ENCODE measurements around the gene MLN. TPM values are rescaled to one million over a fixed set of nuclear protein-coding genes. Genes with fewer than 3 reads are reported as not detected.

Gene MLN
- total and polyA plus RNA-seq, 2 experiments from 2014 or later = not detected

DNA sequence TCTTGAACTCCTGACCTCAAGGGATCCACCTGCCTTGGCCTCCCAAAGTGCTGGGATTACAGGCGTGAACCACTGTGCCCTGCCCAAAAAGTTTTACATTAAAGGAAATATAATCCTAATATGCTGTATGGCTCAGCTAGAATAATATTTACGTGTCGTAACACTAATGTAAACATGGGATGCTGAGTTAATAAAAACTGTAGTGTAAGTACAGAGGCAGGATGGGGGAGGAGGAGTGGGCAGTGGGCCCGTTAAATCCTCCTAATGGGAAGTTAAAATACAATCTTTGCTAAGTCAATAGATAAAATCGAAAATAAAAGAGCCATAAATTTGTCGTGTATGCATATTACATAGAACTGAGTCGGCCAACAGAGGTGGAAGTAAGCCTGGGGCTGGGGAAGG lies 45.0 kb downstream of the MLN start:
- no peak overlapping the region for H3K27ac ChIP-seq (ENCODE audit: low read depth)
- DNase-seq (ENCODE audit: low spot score) = no peak
- H3K36me3 ChIP-seq (ENCODE audit: insufficient read depth) = no peaks in the 10 kb centered on the region
- H4K20me1 ChIP-seq (replicated peaks; ENCODE audit: insufficient read depth) = no peaks in the 10 kb centered on the region
- no peak overlapping the region for H3K4me3 ChIP-seq
- no peak overlapping the region for H2AFZ ChIP-seq
- H3K4me1 ChIP-seq (ENCODE audit: insufficient read depth) = no peaks in the 10 kb centered on the region
- no peak overlapping the region for H3K4me3 Mint-ChIP-seq
- H3K4me2 ChIP-seq = no peak overlapping the region
- H3F3A ChIP-seq (replicated peaks; ENCODE audit: low read depth) = 0 out of 2 replicates have a peak, but pooled peaks cover 3% of the 10 kb centered on the region
- no peak overlapping the region for H3K27ac Mint-ChIP-seq
- no peaks in the 10 kb centered on the region for H3K9me2 ChIP-seq (ENCODE audit: insufficient read depth)
- H3K27me3 Mint-ChIP-seq (ENCODE audit: insufficient read depth, low read depth, poor library complexity) = peaks cover 9% of the 10 kb centered on the region
- no peaks in the 10 kb centered on the region; the same call in 2 of the 3 replicates for H3K9me3 Mint-ChIP-seq
- no peaks in the 10 kb centered on the region for H3K79me2 ChIP-seq (replicated peaks; ENCODE audit: insufficient read depth)
- ATAC-seq = no peak
- no peaks in the 10 kb centered on the region; the same call in 2 of the 3 replicates for H3K36me3 Mint-ChIP-seq (ENCODE audit: low read depth)
- H3K4me1 Mint-ChIP-seq = peaks cover 9% of the 10 kb centered on the region; the same call in 2 of the 3 replicates
- no peaks in the 10 kb centered on the region for H3K27me3 ChIP-seq (ENCODE audit: insufficient read depth)
- TF ChIP-seq ZNF331 (CRISPR knock-in tag; IDR thresholded peaks at IDR 0.05; ENCODE audit: low read depth) = no peak
- no peak for TF ChIP-seq NANOG (IDR thresholded peaks at IDR 0.05; ENCODE audit: borderline replicate concordance)

DNA sequence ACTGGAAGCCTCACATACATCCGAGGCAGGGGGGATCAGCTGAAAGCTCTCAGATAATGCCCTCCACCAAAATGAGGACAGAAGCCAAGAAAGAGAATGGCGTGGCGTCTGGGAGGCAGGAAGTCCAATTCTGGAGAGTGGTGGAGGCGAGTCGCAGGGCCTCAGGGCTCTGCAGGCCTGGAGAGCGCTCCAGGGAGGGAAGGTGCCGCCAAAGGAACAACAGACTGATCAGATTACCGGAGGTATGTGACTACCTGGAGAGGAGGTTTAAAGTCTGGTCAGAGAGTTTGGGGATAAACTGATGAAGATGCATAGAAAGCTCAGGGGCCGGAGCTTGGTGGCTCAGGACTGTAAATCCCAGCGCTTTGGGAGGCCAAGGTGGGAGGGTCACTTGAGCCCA lies 45.9 kb downstream of the MLN start:
- TF ChIP-seq NANOG (IDR thresholded peaks at IDR 0.05; ENCODE audit: borderline replicate concordance) (no peak), POLR2AphosphoS5 (IDR thresholded peaks at IDR 0.05; ENCODE audit: low read depth) (no peak), EZH2 (IDR thresholded peaks at IDR 0.05; ENCODE audit: low read depth, unreplicated experiment) (no peak), JUNB (IDR thresholded peaks at IDR 0.05; ENCODE audit: unreplicated experiment) (no peak), CREB1 (CRISPR knock-in tag; IDR thresholded peaks at IDR 0.05; ENCODE audit: low read depth) (no peak), ZNF331 (CRISPR knock-in tag; IDR thresholded peaks at IDR 0.05; ENCODE audit: low read depth) (no peak), STAT1 (IDR thresholded peaks at IDR 0.05; ENCODE audit: unreplicated experiment) (no peak)
- TF ChIP-seq, protein P1, sequence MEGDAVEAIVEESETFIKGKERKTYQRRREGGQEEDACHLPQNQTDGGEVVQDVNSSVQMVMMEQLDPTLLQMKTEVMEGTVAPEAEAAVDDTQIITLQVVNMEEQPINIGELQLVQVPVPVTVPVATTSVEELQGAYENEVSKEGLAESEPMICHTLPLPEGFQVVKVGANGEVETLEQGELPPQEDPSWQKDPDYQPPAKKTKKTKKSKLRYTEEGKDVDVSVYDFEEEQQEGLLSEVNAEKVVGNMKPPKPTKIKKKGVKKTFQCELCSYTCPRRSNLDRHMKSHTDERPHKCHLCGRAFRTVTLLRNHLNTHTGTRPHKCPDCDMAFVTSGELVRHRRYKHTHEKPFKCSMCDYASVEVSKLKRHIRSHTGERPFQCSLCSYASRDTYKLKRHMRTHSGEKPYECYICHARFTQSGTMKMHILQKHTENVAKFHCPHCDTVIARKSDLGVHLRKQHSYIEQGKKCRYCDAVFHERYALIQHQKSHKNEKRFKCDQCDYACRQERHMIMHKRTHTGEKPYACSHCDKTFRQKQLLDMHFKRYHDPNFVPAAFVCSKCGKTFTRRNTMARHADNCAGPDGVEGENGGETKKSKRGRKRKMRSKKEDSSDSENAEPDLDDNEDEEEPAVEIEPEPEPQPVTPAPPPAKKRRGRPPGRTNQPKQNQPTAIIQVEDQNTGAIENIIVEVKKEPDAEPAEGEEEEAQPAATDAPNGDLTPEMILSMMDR (conservative IDR thresholded peaks at IDR 0.05; ENCODE audit: low read depth in 2 of 2) = no peak
- TF ChIP-seq, protein P2, sequence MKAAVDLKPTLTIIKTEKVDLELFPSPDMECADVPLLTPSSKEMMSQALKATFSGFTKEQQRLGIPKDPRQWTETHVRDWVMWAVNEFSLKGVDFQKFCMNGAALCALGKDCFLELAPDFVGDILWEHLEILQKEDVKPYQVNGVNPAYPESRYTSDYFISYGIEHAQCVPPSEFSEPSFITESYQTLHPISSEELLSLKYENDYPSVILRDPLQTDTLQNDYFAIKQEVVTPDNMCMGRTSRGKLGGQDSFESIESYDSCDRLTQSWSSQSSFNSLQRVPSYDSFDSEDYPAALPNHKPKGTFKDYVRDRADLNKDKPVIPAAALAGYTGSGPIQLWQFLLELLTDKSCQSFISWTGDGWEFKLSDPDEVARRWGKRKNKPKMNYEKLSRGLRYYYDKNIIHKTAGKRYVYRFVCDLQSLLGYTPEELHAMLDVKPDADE (IDR thresholded peaks at IDR 0.05) = no peak
- TF ChIP-seq, protein P3, sequence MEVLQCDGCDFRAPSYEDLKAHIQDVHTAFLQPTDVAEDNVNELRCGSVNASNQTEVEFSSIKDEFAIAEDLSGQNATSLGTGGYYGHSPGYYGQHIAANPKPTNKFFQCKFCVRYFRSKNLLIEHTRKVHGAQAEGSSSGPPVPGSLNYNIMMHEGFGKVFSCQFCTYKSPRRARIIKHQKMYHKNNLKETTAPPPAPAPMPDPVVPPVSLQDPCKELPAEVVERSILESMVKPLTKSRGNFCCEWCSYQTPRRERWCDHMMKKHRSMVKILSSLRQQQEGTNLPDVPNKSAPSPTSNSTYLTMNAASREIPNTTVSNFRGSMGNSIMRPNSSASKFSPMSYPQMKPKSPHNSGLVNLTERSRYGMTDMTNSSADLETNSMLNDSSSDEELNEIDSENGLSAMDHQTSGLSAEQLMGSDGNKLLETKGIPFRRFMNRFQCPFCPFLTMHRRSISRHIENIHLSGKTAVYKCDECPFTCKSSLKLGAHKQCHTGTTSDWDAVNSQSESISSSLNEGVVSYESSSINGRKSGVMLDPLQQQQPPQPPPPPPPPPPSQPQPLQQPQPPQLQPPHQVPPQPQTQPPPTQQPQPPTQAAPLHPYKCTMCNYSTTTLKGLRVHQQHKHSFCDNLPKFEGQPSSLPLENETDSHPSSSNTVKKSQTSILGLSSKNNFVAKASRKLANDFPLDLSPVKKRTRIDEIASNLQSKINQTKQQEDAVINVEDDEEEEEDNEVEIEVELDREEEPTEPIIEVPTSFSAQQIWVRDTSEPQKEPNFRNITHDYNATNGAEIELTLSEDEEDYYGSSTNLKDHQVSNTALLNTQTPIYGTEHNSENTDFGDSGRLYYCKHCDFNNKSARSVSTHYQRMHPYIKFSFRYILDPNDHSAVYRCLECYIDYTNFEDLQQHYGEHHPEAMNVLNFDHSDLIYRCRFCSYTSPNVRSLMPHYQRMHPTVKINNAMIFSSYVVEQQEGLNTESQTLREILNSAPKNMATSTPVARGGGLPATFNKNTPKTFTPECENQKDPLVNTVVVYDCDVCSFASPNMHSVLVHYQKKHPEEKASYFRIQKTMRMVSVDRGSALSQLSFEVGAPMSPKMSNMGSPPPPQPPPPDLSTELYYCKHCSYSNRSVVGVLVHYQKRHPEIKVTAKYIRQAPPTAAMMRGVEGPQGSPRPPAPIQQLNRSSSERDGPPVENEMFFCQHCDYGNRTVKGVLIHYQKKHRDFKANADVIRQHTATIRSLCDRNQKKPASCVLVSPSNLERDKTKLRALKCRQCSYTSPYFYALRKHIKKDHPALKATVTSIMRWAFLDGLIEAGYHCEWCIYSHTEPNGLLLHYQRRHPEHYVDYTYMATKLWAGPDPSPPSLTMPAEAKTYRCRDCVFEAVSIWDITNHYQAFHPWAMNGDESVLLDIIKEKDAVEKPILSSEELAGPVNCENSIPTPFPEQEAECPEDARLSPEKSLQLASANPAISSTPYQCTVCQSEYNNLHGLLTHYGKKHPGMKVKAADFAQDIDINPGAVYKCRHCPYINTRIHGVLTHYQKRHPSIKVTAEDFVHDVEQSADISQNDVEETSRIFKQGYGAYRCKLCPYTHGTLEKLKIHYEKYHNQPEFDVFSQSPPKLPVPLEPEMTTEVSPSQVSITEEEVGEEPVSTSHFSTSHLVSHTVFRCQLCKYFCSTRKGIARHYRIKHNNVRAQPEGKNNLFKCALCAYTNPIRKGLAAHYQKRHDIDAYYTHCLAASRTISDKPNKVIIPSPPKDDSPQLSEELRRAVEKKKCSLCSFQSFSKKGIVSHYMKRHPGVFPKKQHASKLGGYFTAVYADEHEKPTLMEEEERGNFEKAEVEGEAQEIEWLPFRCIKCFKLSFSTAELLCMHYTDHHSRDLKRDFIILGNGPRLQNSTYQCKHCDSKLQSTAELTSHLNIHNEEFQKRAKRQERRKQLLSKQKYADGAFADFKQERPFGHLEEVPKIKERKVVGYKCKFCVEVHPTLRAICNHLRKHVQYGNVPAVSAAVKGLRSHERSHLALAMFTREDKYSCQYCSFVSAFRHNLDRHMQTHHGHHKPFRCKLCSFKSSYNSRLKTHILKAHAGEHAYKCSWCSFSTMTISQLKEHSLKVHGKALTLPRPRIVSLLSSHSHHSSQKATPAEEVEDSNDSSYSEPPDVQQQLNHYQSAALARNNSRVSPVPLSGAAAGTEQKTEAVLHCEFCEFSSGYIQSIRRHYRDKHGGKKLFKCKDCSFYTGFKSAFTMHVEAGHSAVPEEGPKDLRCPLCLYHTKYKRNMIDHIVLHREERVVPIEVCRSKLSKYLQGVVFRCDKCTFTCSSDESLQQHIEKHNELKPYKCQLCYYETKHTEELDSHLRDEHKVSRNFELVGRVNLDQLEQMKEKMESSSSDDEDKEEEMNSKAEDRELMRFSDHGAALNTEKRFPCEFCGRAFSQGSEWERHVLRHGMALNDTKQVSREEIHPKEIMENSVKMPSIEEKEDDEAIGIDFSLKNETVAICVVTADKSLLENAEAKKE (CRISPR knock-in tag; IDR thresholded peaks at IDR 0.05) = no peak
- Histone ChIP-seq H3K4me1 (ENCODE audit: insufficient read depth) (no peaks in the 10 kb centered on the region), H3K9me2 (ENCODE audit: insufficient read depth) (no peaks in the 10 kb centered on the region), H4K20me1 (replicated peaks; ENCODE audit: insufficient read depth) (no peaks in the 10 kb centered on the region), H3K27me3 (ENCODE audit: insufficient read depth) (no peaks in the 10 kb centered on the region), H3K4me2 (no peak overlapping the region), H3K4me3 (no peak overlapping the region), H3K79me2 (replicated peaks; ENCODE audit: insufficient read depth) (no peaks in the 10 kb centered on the region), H2AFZ (no peak overlapping the region), H3F3A (replicated peaks; ENCODE audit: low read depth) (0 out of 2 replicates have a peak, but pooled peaks cover 3% of the 10 kb centered on the region), H3K36me3 (ENCODE audit: insufficient read depth) (no peaks in the 10 kb centered on the region), H3K27ac (ENCODE audit: low read depth) (no peak overlapping the region)
- H3K4me3 Mint-ChIP-seq = no peak overlapping the region; the same call in 2 of the 3 replicates
- no peaks in the 10 kb centered on the region; the same call in 2 of the 3 replicates for H3K36me3 Mint-ChIP-seq (ENCODE audit: low read depth)
- no peak for ATAC-seq
- no peak overlapping the region for H3K27ac Mint-ChIP-seq
- H3K4me1 Mint-ChIP-seq = peaks cover 9% of the 10 kb centered on the region; the same call in 2 of the 3 replicates
- DNase-seq (ENCODE audit: low spot score) = no peak
- H3K27me3 Mint-ChIP-seq (ENCODE audit: insufficient read depth, low read depth, poor library complexity) = peaks cover 9% of the 10 kb centered on the region
- no peaks in the 10 kb centered on the region; the same call in 2 of the 3 replicates for H3K9me3 Mint-ChIP-seq
